GM10248 (cell line): ENCODE data around the gene PRDX6.

Experiments
- CTCF ChIA-PET: fragments of 300-600 bp; sonication (Branson Sonifier 250); formaldehyde crosslinking; extraction: SDS; loops from one replicate; lab custom pipeline; 2021; ENCODE audit warnings: antibody characterized with exemption; lab: Yijun Ruan, JAX
- POLR2A ChIA-PET: fragments of 350-650 bp; sonication (Branson Sonifier 250); formaldehyde crosslinking; extraction: SDS; loops from one replicate; lab custom pipeline; 2020; ENCODE audit warnings: antibody characterized with exemption; lab: Yijun Ruan, JAX
- DNase-seq: peaks from one replicate; pipeline ENCODE4 v3.0.0; 2012; ENCODE audit errors: extremely low spot score
- TF ChIP-seq, protein P1 (sequence below): IDR thresholded peaks from 2 replicates; pipeline ENCODE4 v1.5.1; 2012; ENCODE audit warnings: mild to moderate bottlenecking, low read depth; ENCODE audit errors: extremely low read depth, missing control alignments, control extremely low read depth

PRDX6 gene

DNA sequence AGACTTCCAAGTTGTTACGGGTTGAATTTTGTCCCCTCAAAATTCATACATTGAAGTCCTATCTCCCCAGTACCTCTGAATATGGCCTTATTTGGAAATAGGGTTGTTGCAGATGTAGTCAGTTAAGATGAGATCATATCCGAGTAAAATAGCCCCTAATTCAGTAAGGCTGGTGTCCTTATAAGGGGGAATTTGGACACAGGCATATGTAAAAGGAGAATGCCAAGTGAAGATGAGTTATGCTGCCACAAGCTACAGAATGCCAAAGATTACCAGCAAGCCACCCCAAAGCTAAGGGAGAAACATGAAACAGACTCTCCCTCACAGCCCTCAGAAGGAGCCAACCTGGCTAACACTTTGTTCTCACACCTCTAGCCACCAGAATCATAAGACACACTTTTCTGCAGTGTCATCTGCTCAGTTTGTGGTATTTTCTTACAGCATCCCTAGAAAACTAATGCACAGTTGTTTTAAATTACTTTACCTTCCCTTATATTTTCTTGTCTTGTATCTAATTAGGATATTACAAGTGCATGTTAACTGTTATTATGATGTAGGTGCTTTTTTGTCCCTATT lies 43.3 kb upstream of the PRDX6 start:
- DNase-seq, result no peak
- TF ChIP-seq, protein P1, sequence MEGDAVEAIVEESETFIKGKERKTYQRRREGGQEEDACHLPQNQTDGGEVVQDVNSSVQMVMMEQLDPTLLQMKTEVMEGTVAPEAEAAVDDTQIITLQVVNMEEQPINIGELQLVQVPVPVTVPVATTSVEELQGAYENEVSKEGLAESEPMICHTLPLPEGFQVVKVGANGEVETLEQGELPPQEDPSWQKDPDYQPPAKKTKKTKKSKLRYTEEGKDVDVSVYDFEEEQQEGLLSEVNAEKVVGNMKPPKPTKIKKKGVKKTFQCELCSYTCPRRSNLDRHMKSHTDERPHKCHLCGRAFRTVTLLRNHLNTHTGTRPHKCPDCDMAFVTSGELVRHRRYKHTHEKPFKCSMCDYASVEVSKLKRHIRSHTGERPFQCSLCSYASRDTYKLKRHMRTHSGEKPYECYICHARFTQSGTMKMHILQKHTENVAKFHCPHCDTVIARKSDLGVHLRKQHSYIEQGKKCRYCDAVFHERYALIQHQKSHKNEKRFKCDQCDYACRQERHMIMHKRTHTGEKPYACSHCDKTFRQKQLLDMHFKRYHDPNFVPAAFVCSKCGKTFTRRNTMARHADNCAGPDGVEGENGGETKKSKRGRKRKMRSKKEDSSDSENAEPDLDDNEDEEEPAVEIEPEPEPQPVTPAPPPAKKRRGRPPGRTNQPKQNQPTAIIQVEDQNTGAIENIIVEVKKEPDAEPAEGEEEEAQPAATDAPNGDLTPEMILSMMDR, result no peak
- ChIA-PET POLR2A (no interaction called here), CTCF (no interaction called here)

DNA sequence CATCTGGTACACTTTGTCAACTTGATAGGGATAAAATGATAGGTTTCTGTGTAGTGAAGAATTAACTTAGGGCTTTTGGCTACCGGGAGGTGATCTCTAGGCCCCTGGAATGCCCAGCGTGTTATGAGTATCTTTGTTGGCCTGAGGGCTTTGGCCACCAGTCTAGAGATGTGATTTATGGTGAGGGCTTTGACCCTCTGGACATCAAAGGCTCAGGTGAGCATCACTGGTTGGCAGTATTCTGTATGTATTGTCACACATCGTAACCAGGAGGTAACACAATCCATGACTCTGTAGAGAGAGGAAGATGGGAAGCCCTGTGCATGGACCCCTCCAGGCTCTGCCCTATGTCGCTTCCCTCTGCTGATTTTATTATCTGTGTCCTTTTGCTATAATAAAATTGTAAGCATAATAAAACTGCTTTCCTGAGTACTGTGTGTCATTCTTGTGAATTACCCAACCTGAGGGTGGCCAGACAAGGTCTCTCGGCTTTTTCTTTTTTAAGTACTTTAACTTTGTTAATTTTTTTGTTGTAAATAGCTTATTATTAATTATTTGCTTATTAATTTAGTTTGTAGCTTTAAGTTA lies 40.2 kb upstream of the PRDX6 start:
- TF ChIP-seq, protein P1, result no peak
- POLR2A ChIA-PET, result no interaction called here
- no peak for DNase-seq
- CTCF ChIA-PET, result interaction anchor here (1.0 kb wide), 1 partner anchor 17 kb away, joined by 3 read pairs; no protein-coding TSS in a partner anchor

DNA sequence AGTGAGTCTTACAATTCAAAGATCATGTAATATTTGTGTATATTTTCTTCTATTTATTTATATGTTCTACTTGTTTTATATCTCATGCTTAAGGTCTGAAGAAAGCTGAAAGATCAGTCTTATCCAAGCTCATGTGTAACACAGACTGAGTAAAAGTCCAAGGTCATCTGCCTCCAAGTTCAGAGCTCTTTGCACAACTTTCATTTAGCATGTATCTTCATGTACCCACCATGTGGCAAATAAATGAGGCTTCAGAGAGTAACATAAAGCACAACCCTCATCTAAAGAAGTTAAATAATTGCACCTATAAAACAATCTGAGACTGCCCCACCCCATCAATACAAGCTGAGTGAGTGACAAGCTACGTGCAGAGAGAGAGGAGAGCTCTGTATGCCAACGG lies 38.5 kb upstream of the PRDX6 start:
- TF ChIP-seq, protein P1, result no peak
- no peak for DNase-seq
- CTCF ChIA-PET, result interaction anchor here (1.0 to 4.0 kb wide), 3 partner anchors 9 to 387 kb away, joined by 4 to 50 read pairs (median 4); no protein-coding TSS in a partner anchor
- POLR2A ChIA-PET, result interaction anchor here (0.6 kb wide), 1 partner anchor 592 kb away, joined by 5 read pairs; no protein-coding TSS in a partner anchor

DNA sequence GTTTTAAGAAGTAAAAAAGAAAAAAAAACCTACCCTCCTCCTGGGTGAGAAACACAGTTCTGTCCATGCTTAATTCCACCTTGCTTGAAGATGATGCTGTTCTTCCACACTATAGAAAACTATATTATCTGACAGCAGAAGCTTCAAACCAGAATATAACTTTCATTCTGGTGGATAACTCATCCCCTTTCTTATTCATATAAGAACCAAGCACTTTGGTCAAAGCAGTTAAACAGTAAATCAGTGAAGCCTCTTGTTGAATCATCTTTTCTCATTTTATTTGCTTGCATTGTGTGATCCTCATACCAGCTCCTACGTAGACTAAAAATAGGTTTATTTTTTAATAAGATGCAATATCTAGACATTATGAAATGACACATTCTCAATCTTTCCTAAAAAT lies 36.7 kb upstream of the PRDX6 start:
- CTCF ChIA-PET, result interaction anchor here (4.0 kb wide), 1 partner anchor 10 kb away, joined by 50 read pairs; no protein-coding TSS in a partner anchor
- POLR2A ChIA-PET, result no interaction called here
- no peak for DNase-seq
- TF ChIP-seq, protein P1, result no peak

DNA sequence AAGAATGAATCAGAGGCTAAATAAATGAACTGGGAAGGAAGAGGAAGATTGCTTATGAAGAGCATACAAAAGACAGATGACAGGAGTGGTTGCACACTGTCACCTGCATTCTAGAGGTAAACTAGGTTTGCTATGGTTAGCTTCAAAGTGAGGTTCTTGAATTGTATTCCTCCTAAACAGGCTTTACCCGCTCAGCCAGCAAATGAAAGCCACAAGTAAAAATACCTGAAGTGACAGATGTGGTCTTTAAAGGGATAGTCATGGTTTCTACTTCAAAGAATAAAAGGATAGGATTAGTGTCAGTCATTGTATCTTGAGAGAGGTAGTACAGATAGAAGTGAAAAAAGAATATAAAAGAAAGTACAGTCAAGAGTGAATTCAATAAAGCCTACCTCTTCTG lies 32.4 kb upstream of the PRDX6 start:
- ChIA-PET POLR2A (no interaction called here), CTCF (interaction anchor here (0.9 to 2.6 kb wide), 3 partner anchors 9 to 15 kb away, joined by 3 to 8 read pairs (median 3); no protein-coding TSS in a partner anchor)
- DNase-seq, result no peak
- TF ChIP-seq, protein P1, result no peak

DNA sequence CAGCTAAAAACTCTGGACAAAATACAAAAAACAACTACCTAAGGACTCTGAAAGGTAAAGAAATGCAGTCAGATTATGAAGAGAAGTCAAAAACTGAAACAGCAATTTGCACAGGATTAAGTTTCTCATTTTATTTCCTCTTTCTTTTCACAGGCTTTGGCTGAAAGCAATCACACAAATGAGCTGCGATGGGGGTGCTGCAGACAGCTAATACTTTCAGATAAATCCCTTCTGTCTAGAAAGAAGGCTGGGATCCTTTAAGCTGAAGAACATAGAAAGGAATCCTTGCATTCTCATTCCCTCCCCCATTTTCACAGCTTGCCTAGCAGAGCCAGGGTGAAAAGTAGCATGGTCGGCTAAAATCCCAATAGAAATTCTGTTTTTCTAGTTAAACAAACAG lies 32.0 kb upstream of the PRDX6 start:
- TF ChIP-seq, protein P1, result no peak
- no peak for DNase-seq
- CTCF ChIA-PET, result interaction anchor here (0.9 to 2.6 kb wide), 4 partner anchors 10 to 30 kb away, joined by 3 to 8 read pairs (median 3); no protein-coding TSS in a partner anchor
- POLR2A ChIA-PET, result no interaction called here
